ENCODE measurements around the gene MUC13. TPM values are rescaled to one million over a fixed set of nuclear protein-coding genes. Genes with fewer than 3 reads are reported as not detected.

Gene MUC13
- total RNA-seq, 2 experiments from 2014 or later = not detected

DNA sequence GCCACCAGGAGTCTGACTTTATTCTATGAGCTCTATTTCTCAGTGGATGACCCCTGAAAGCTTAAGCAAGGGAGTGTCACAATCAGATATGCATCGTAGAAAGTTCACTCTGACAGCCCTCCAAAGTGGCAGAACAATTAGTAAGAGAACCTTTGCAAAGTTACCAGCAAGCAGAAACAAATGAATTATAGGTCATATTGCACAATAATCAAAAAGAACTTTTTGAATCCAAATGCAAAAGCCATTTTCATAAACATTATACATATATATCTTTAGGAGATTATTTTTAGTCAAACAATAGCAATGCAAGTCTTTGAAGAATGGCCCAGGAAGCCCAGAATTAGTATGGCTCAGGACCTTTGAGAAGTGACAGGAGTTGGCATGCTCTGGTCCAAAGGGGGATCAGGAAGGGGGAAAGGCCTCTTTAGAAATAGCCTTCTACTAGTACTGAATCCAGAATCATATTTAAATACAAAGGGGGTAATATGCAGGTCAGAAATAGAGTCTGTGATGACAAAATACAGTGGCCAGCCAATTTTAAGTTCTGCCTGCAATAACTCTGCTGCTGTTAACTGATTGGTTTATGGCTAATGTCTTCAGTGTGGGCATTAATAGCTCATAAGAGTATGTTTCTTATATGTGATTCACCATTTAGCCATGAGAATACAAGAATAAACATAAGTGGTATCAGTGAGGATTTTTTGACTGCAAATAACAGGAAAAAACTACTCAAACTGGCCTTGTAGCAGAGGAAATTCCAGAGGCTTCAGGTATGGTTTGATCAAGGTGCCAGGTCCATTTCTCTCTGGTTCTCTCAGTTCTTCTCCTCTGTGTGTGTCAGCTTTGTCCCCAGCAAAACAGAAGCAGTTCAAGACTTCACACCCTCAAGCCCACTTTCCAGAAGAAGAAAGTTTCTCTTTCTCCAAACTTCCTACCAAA lies 30.4 kb downstream of the MUC13 start:
- TF ChIP-seq, protein P1, sequence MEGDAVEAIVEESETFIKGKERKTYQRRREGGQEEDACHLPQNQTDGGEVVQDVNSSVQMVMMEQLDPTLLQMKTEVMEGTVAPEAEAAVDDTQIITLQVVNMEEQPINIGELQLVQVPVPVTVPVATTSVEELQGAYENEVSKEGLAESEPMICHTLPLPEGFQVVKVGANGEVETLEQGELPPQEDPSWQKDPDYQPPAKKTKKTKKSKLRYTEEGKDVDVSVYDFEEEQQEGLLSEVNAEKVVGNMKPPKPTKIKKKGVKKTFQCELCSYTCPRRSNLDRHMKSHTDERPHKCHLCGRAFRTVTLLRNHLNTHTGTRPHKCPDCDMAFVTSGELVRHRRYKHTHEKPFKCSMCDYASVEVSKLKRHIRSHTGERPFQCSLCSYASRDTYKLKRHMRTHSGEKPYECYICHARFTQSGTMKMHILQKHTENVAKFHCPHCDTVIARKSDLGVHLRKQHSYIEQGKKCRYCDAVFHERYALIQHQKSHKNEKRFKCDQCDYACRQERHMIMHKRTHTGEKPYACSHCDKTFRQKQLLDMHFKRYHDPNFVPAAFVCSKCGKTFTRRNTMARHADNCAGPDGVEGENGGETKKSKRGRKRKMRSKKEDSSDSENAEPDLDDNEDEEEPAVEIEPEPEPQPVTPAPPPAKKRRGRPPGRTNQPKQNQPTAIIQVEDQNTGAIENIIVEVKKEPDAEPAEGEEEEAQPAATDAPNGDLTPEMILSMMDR (conservative IDR thresholded peaks at IDR 0.05; ENCODE audit: low read length) = no peak
- TF ChIP-seq EZH2phosphoT487 (IDR thresholded peaks at IDR 0.05; ENCODE audit: borderline replicate concordance, low read depth, low read length) = no peak
- no peak overlapping the region for H3K27ac ChIP-seq (ENCODE audit: low read depth, low read length, poor library complexity, severe bottlenecking)
- CTCF ChIA-PET (ENCODE audit: unreplicated experiment) = no interaction called here
- intact Hi-C loops (cut with micrococcal nuclease; ENCODE audit: unreplicated experiment) = no loop called here
- H3K36me3 ChIP-seq (ENCODE audit: insufficient read depth, low read length) = no peaks in the 10 kb centered on the region
- H3K4me3 ChIP-seq (ENCODE audit: low read depth, low read length, poor library complexity, severe bottlenecking) = no peak overlapping the region
- no peaks in the 10 kb centered on the region for H3K79me2 ChIP-seq (ENCODE audit: insufficient read depth, low read depth, low read length)
- H3K4me1 ChIP-seq (ENCODE audit: insufficient read depth, low read length, poor library complexity, severe bottlenecking) = no peaks in the 10 kb centered on the region
- no peaks in the 10 kb centered on the region for H3K9me2 ChIP-seq (ENCODE audit: insufficient read depth, low read length)
- POLR2A ChIA-PET = interaction anchor here (0.6 kb wide), 1 partner anchor 203 kb away, joined by 3 read pairs; no protein-coding TSS in a partner anchor
- no peak overlapping the region for H3K4me2 ChIP-seq (ENCODE audit: low read length)
- no peaks in the 10 kb centered on the region for H3K9me3 ChIP-seq (ENCODE audit: low read length)
- no peaks in the 10 kb centered on the region for H4K20me1 ChIP-seq (ENCODE audit: insufficient read depth, low read length)
- BruUV-seq (replicated peaks) = no TSS peak
- no peak for DNase-seq (ENCODE audit: low spot score)
- no peak overlapping the region for H2AFZ ChIP-seq (ENCODE audit: low read length)

DNA sequence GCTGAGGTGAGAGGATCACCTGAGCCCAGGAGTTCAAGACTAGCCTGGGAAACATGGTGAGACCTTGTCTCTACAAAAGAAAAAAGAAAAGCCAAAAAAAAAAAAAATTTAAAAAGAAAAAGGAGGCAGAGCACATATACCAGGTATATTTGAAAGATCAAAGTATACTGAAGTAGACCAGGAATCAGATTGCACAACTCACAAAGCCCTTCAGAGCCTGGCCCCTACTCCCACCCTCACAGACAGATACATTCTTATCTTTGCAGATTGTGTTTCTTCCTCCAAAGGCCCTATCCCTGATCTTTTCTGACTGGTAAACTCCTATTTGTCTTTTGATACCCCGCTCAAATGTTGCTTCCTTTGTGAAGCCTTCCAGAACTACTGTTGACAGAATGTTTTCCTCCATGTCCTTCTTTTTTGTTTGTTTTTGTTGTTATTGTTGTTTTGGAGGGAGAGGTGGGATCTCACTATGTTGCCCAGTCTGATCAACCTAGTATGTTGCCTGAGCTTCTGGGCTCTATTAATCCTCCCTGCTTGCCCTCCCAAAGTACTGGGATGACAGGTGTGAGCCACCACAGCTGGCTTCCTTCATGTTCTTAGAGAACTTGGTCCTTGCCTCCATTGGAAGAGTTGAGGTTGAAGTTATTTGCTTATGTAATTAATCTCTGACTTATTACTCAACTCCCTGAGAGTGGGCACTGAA lies 37.6 kb downstream of the MUC13 start:
- no peak for DNase-seq (ENCODE audit: low spot score)
- POLR2A ChIA-PET = interaction anchor here (0.7 kb wide), 2 partner anchors 51 to 174 kb away, joined by 3 read pairs; no protein-coding TSS in a partner anchor
- no peak overlapping the region for H3K27ac ChIP-seq (ENCODE audit: low read depth, low read length, poor library complexity, severe bottlenecking)
- H3K9me2 ChIP-seq (ENCODE audit: insufficient read depth, low read length) = no peaks in the 10 kb centered on the region
- no peak overlapping the region for H3K4me2 ChIP-seq (ENCODE audit: low read length)
- H2AFZ ChIP-seq (ENCODE audit: low read length) = no peak overlapping the region
- no peak overlapping the region for H3K4me3 ChIP-seq (ENCODE audit: low read depth, low read length, poor library complexity, severe bottlenecking)
- CTCF ChIA-PET (ENCODE audit: unreplicated experiment) = interaction anchor here (0.6 kb wide), 1 partner anchor 19 kb away, joined by 3 read pairs; no protein-coding TSS in a partner anchor
- H3K9me3 ChIP-seq (ENCODE audit: low read length) = no peaks in the 10 kb centered on the region
- intact Hi-C loops (cut with micrococcal nuclease; ENCODE audit: unreplicated experiment) = no loop called here
- no peaks in the 10 kb centered on the region for H4K20me1 ChIP-seq (ENCODE audit: insufficient read depth, low read length)
- no TSS peak for BruUV-seq (replicated peaks)
- no peaks in the 10 kb centered on the region for H3K79me2 ChIP-seq (ENCODE audit: insufficient read depth, low read depth, low read length)
- no peaks in the 10 kb centered on the region for H3K36me3 ChIP-seq (ENCODE audit: insufficient read depth, low read length)
- H3K4me1 ChIP-seq (ENCODE audit: insufficient read depth, low read length, poor library complexity, severe bottlenecking) = no peaks in the 10 kb centered on the region
- TF ChIP-seq, protein P1 (conservative IDR thresholded peaks at IDR 0.05; ENCODE audit: low read length) = no peak
- no peak for TF ChIP-seq EZH2phosphoT487 (IDR thresholded peaks at IDR 0.05; ENCODE audit: borderline replicate concordance, low read depth, low read length)
